RWPE2 (cell line): Measurements from ENCODE around the gene NFIX.

Experiments used
- ATAC-seq: fragments of 200-7000 bp; cut with Tn5 transposase; 3 replicates; pipeline ENCODE4 v1.9.1; 2021; ENCODE audit warnings: low read depth
- DNase-seq: peaks from one replicate; pipeline ENCODE4 v3.0.0-alpha.2; 2020; ENCODE audit warnings: low spot score
- H3K27ac ChIP-seq: fragments of 450-650 bp; 2 replicates; pipeline ENCODE4 v1.5.1; 2017; ENCODE audit warnings: mild to moderate bottlenecking; ENCODE audit not compliant: poor library complexity, severe bottlenecking
- H3K27me3 ChIP-seq: fragments of 250-450 bp; sonication (Bioruptor Pico); 2 replicates; pipeline ENCODE4 v1.5.1; 2021; ENCODE audit warnings: mild to moderate bottlenecking, moderate library complexity; ENCODE audit not compliant: insufficient read depth, poor library complexity, severe bottlenecking
- H3K36me3 ChIP-seq: fragments of 250-450 bp; sonication (Bioruptor Pico); 2 replicates; pipeline ENCODE4 v1.5.1; 2020; ENCODE audit warnings: low read depth, mild to moderate bottlenecking, moderate library complexity
- H3K4me1 ChIP-seq: fragments of 250-450 bp; sonication (Bioruptor Pico); 2 replicates; pipeline ENCODE4 v1.5.1; 2021; ENCODE audit warnings: mild to moderate bottlenecking, moderate library complexity; ENCODE audit not compliant: insufficient read depth, poor library complexity, severe bottlenecking
- H3K4me3 ChIP-seq: fragments of 250-450 bp; sonication (Bioruptor Pico); 2 replicates; pipeline ENCODE4 v1.5.1; 2021; ENCODE audit warnings: mild to moderate bottlenecking, moderate library complexity; ENCODE audit not compliant: severe bottlenecking
- H3K9me3 ChIP-seq: fragments of 250-450 bp; sonication (Bioruptor Pico); 2 replicates; pipeline ENCODE4 v1.5.1; 2021; ENCODE audit warnings: mild to moderate bottlenecking, moderate library complexity; ENCODE audit not compliant: severe bottlenecking
- TF ChIP-seq, protein P1 (sequence below): fragments of 450-650 bp; IDR thresholded peaks from one replicate; pipeline ENCODE4 v1.5.1; 2017; ENCODE audit warnings: mild to moderate bottlenecking, moderate library complexity; ENCODE audit not compliant: poor library complexity, severe bottlenecking

The NFIX gene

GRCh38 chr19:13063461-13064091 is 68.3 kb downstream of the NFIX start:
- ATAC-seq (no peak), DNase-seq (no peak)
- no peaks in the 10 kb centered on the region for H3K36me3 ChIP-seq
- H3K9me3 ChIP-seq: no peaks in the 10 kb centered on the region
- no peaks in the 10 kb centered on the region for H3K27me3 ChIP-seq
- peaks cover 11% of the 10 kb centered on the region for H3K4me1 ChIP-seq
- TF ChIP-seq, protein P1, sequence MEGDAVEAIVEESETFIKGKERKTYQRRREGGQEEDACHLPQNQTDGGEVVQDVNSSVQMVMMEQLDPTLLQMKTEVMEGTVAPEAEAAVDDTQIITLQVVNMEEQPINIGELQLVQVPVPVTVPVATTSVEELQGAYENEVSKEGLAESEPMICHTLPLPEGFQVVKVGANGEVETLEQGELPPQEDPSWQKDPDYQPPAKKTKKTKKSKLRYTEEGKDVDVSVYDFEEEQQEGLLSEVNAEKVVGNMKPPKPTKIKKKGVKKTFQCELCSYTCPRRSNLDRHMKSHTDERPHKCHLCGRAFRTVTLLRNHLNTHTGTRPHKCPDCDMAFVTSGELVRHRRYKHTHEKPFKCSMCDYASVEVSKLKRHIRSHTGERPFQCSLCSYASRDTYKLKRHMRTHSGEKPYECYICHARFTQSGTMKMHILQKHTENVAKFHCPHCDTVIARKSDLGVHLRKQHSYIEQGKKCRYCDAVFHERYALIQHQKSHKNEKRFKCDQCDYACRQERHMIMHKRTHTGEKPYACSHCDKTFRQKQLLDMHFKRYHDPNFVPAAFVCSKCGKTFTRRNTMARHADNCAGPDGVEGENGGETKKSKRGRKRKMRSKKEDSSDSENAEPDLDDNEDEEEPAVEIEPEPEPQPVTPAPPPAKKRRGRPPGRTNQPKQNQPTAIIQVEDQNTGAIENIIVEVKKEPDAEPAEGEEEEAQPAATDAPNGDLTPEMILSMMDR: no peak
- H3K27ac ChIP-seq: no peak overlapping the region
- no peak overlapping the region for H3K4me3 ChIP-seq

DNA sequence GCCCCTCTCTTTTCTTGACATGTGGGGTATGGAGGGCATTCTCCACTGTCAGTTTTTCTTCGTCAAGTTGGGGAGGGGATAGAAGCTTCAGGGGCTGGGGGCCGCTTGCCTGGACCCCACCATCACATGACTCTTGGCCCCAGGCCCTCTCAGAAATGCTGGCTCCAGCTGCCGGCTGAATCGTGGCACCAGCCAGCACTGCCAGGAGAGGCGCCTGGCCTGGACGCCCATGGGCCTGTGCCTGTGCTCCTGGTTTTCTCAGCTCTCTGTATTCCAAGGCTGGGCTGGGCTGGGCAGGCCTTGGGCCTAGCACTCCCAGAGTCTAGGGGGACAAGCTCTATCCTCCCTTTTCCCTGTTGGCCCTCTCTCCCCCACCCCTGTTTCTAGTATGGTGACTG is 68.8 kb downstream of the NFIX start:
- no peak overlapping the region for H3K4me3 ChIP-seq
- no peaks in the 10 kb centered on the region for H3K36me3 ChIP-seq
- no peaks in the 10 kb centered on the region for H3K9me3 ChIP-seq
- H3K27ac ChIP-seq: no peak overlapping the region
- ATAC-seq (no peak), DNase-seq (no peak)
- TF ChIP-seq, protein P1: no peak
- peaks cover 11% of the 10 kb centered on the region for H3K4me1 ChIP-seq
- no peaks in the 10 kb centered on the region for H3K27me3 ChIP-seq

DNA sequence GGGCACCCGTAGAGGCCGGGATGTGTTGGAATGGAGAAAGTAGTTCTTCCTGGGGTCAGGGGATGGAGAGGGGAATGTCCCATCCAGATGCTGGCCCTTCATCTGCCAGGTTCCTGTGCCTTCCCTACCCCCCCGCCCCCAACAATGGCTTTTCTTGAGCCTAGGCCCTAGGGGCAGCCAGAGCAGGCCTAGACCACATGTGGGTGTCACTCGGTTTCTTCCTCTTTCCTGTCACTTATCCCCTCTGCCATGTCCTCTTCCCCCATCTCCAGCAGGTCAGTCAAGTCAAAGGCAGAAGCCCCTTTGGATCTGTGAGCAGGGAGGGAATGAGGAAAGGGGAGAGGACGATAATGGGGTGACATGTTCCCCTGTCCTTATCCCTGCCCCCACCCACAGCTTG is 71.0 kb downstream of the NFIX start:
- ATAC-seq (no peak), DNase-seq (no peak)
- no peaks in the 10 kb centered on the region for H3K9me3 ChIP-seq
- no peak overlapping the region for H3K27ac ChIP-seq
- TF ChIP-seq, protein P1: no peak
- no peak overlapping the region for H3K4me3 ChIP-seq
- H3K36me3 ChIP-seq: no peaks in the 10 kb centered on the region
- H3K4me1 ChIP-seq: no peaks in the 10 kb centered on the region
- no peaks in the 10 kb centered on the region for H3K27me3 ChIP-seq

- no peaks in the 10 kb centered on the region for H3K4me1 ChIP-seq
- ATAC-seq: no peak
- H3K4me3 ChIP-seq: no peak overlapping the region
- TF ChIP-seq, protein P1: no peak
- no peaks in the 10 kb centered on the region for H3K36me3 ChIP-seq
- no peaks in the 10 kb centered on the region for H3K9me3 ChIP-seq
- no peak overlapping the region for H3K27ac ChIP-seq
- H3K27me3 ChIP-seq: no peaks in the 10 kb centered on the region
- no peak for DNase-seq
Measured at GRCh38 chr19:13066933-13067807, 71.9 kb downstream of the NFIX start.
